ENCODE measurements around the gene KRTAP4-12. TPM values are rescaled to one million over a fixed set of nuclear protein-coding genes. Genes with fewer than 3 reads are reported as not detected.
"Not testable (repeated sequence)": the region's sequence is repeated elsewhere in the genome, so short reads cannot be mapped to it uniquely, and the experiment has no call there.

KRTAP4-12 gene
- total RNA-seq, 1 experiment from 2014 or later = not detected

DNA sequence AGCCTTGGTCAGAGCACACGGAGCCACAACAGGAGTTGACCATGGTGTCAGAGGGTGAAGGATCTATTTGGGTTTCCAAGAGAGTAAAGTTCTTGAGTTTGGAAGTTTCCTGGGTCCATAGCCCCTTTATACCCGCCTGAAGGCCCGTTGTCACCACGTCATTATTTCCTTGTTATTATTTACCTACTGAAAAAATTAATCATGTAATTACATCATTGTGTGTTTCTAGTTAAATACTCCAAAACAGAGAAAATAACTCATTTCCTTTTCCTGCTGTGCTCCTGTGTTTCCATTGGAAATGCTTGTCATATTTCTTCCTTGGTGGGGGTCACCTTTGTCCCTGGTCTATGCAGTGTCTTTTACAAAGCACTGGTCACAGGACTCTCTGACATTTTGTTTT, 25.9 kb downstream of the KRTAP4-12 start, which contains the start of gene KRTAP4-8:
Gene KRTAP4-8, minus strand, starts transcription at position 101 of the 400 bp plus-strand sequence. Its CDS starts 58 bp downstream, at position 43.
- POLR2A ChIA-PET (ENCODE audit: low non-redundant PET) = no interaction called here
- no peak within 1 kb of the TSS for H3K27ac ChIP-seq (ENCODE audit: low read depth, low read length, poor library complexity, severe bottlenecking)
- no TSS peak for BruUV-seq (replicated peaks)
- CTCF ChIA-PET = no interaction called here
- no peak within 1 kb of the TSS for H3K4me3 ChIP-seq (ENCODE audit: low read depth, low read length, poor library complexity, severe bottlenecking)
- no peaks in the 10 kb centered on the region for H3K36me3 ChIP-seq (ENCODE audit: insufficient read depth, low read length, poor library complexity, severe bottlenecking)
- no peaks in the 10 kb centered on the region for H3K9me3 ChIP-seq (ENCODE audit: low read depth, low read length, poor library complexity, severe bottlenecking)
- H3K27me3 ChIP-seq (replicated peaks; ENCODE audit: insufficient read depth, low read depth, low read length, poor library complexity) = no peaks in the 10 kb centered on the region
- H3K4me1 ChIP-seq (ENCODE audit: insufficient read depth, low read length, poor library complexity, severe bottlenecking) = no peaks in the 10 kb centered on the region
- intact Hi-C loops (cut with micrococcal nuclease; ENCODE audit: unreplicated experiment) = no loop called here
- no peak for DNase-seq (ENCODE audit: low spot score)
- TF ChIP-seq, protein P1, sequence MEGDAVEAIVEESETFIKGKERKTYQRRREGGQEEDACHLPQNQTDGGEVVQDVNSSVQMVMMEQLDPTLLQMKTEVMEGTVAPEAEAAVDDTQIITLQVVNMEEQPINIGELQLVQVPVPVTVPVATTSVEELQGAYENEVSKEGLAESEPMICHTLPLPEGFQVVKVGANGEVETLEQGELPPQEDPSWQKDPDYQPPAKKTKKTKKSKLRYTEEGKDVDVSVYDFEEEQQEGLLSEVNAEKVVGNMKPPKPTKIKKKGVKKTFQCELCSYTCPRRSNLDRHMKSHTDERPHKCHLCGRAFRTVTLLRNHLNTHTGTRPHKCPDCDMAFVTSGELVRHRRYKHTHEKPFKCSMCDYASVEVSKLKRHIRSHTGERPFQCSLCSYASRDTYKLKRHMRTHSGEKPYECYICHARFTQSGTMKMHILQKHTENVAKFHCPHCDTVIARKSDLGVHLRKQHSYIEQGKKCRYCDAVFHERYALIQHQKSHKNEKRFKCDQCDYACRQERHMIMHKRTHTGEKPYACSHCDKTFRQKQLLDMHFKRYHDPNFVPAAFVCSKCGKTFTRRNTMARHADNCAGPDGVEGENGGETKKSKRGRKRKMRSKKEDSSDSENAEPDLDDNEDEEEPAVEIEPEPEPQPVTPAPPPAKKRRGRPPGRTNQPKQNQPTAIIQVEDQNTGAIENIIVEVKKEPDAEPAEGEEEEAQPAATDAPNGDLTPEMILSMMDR (conservative IDR thresholded peaks at IDR 0.05; ENCODE audit: low read depth, low read length) = no peak
- TF ChIP-seq EZH2 (IDR thresholded peaks at IDR 0.05; ENCODE audit: borderline replicate concordance, low read depth, low read length, poor library complexity, severe bottlenecking) = no peak

DNA sequence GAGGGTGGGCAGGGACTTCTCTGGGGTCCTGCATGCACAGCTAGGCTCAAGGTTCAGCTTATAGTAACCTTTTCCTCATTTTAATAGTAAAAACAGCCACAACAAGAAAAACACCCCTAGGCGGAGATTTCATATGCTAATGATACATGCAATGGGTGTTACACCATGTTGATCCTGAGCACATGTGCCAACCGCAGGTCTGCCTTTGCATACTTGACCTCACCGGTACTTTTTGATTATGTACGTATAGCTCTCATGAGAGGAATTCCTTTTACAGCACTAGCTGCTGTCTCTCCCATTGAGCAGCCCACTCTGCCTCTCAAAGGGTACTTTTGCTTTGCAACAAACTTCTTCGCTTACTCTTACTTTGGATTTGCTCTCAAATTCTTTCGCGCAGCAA, 27.9 kb downstream of the KRTAP4-12 start:
- CTCF ChIA-PET = no interaction called here
- Histone ChIP-seq H3K27me3 (replicated peaks; ENCODE audit: insufficient read depth, low read depth, low read length, poor library complexity) (no peaks in the 10 kb centered on the region), H3K9me3 (ENCODE audit: low read depth, low read length, poor library complexity, severe bottlenecking) (no peaks in the 10 kb centered on the region), H3K27ac (ENCODE audit: low read depth, low read length, poor library complexity, severe bottlenecking) (no peak overlapping the region), H3K4me1 (ENCODE audit: insufficient read depth, low read length, poor library complexity, severe bottlenecking) (no peaks in the 10 kb centered on the region), H3K4me3 (ENCODE audit: low read depth, low read length, poor library complexity, severe bottlenecking) (no peak overlapping the region), H3K36me3 (ENCODE audit: insufficient read depth, low read length, poor library complexity, severe bottlenecking) (no peaks in the 10 kb centered on the region)
- intact Hi-C loops (cut with micrococcal nuclease; ENCODE audit: unreplicated experiment) = no loop called here
- BruUV-seq (replicated peaks) = no TSS peak
- POLR2A ChIA-PET (ENCODE audit: low non-redundant PET) = no interaction called here
- DNase-seq (ENCODE audit: low spot score) = no peak
- TF ChIP-seq, protein P1 (conservative IDR thresholded peaks at IDR 0.05; ENCODE audit: low read depth, low read length) = no peak
- TF ChIP-seq EZH2 (IDR thresholded peaks at IDR 0.05; ENCODE audit: borderline replicate concordance, low read depth, low read length, poor library complexity, severe bottlenecking) = no peak

DNA sequence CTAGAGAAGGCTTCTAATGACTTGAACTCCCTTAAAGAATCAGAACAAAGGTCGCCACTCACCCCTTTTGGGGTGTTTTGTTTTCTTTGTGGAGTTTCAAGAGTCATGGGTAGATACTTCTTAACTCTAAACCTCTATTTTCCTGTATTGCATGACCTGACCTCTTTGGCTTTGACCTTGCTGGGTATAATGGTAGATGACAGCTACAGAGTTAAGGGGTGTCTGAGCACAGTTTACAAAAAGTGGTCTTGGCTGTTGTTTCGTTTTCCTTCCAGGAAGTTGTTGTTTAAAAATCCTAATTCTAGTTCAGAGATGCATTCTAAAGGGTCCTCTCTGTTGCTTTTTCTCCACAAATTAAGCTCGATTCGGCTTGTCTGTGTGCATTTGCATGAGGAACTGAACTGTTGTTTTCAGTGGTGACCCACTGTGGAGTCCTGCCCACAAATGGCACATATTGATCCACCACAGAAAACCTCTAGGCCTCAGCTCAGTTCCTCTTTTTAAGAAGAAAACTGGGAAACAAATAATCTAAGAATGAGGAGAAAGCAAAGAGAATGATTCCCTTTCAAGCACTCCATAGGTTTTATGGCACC, 35.1 kb downstream of the KRTAP4-12 start:
- H3K36me3 ChIP-seq (ENCODE audit: insufficient read depth, low read length, poor library complexity, severe bottlenecking); BruUV-seq (replicated peaks); H3K4me1 ChIP-seq (ENCODE audit: insufficient read depth, low read length, poor library complexity, severe bottlenecking); H3K27ac ChIP-seq (ENCODE audit: low read depth, low read length, poor library complexity, severe bottlenecking); CTCF ChIA-PET; intact Hi-C loops (cut with micrococcal nuclease; ENCODE audit: unreplicated experiment); DNase-seq (ENCODE audit: low spot score); POLR2A ChIA-PET (ENCODE audit: low non-redundant PET); H3K9me3 ChIP-seq (ENCODE audit: low read depth, low read length, poor library complexity, severe bottlenecking); H3K4me3 ChIP-seq (ENCODE audit: low read depth, low read length, poor library complexity, severe bottlenecking); H3K27me3 ChIP-seq (replicated peaks; ENCODE audit: insufficient read depth, low read depth, low read length, poor library complexity): not testable (repeated sequence)

DNA sequence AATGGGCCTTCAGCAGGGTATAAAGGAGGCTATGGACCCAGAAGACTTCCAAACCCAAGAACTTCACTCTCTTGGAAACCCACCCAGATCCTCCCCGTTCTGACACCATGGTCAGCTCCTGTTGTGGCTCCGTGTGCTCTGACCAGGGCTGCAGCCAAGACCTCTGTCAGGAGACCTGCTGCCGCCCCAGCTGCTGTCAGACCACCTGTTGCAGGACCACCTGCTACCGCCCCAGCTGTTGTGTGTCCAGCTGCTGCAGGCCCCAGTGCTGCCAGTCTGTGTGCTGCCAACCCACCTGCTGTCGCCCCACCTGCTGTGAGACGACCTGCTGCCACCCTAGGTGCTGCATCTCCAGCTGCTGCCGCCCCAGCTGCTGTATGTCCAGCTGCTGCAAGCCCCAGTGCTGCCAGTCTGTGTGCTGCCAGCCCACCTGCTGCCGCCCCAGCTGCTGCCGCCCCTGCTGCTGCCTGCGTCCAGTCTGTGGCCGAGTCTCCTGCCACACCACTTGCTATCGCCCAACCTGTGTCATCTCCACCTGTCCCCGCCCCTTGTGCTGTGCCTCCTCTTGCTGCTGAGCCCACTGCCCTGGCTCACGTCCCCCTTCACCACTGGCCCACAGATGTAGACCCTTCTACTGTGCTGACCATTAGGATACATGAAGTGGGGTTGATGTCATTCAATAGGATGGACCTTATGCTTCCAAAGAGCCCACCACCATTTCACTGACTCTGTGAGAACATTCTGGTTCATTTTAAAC, 39.7 kb downstream of the KRTAP4-12 start, which contains the start of gene KRTAP4-7:
Gene KRTAP4-7, plus strand, starts transcription at position 51 of the 757 bp plus-strand sequence. Its CDS starts 57 bp downstream, at position 108.
- H3K4me3 ChIP-seq (ENCODE audit: low read depth, low read length, poor library complexity, severe bottlenecking); H3K36me3 ChIP-seq (ENCODE audit: insufficient read depth, low read length, poor library complexity, severe bottlenecking); H3K27me3 ChIP-seq (replicated peaks; ENCODE audit: insufficient read depth, low read depth, low read length, poor library complexity); H3K4me1 ChIP-seq (ENCODE audit: insufficient read depth, low read length, poor library complexity, severe bottlenecking); CTCF ChIA-PET; POLR2A ChIA-PET (ENCODE audit: low non-redundant PET); BruUV-seq (replicated peaks); DNase-seq (ENCODE audit: low spot score); intact Hi-C loops (cut with micrococcal nuclease; ENCODE audit: unreplicated experiment); H3K27ac ChIP-seq (ENCODE audit: low read depth, low read length, poor library complexity, severe bottlenecking); H3K9me3 ChIP-seq (ENCODE audit: low read depth, low read length, poor library complexity, severe bottlenecking): not testable (repeated sequence)

DNA sequence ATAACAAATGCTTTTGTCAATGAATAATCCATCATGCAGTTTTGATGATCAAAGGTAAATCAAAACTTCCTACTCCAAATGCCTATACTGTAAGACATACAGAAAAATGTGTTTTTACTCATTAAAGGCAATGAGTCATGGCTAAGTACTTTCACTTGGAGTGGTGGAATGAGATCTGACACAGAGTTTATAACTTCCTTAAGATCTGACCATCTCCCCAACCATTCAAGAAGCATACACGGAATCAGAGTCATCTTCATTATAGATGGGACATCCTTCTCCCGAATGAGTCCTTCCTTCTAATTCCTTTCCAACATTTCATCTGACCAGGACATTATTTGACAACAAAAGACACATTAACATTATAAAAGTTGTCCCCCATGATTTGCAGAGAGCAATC, 40.6 kb downstream of the KRTAP4-12 start:
- H3K27ac ChIP-seq (ENCODE audit: low read depth, low read length, poor library complexity, severe bottlenecking); intact Hi-C loops (cut with micrococcal nuclease; ENCODE audit: unreplicated experiment); BruUV-seq (replicated peaks); H3K4me1 ChIP-seq (ENCODE audit: insufficient read depth, low read length, poor library complexity, severe bottlenecking); POLR2A ChIA-PET (ENCODE audit: low non-redundant PET); CTCF ChIA-PET; H3K9me3 ChIP-seq (ENCODE audit: low read depth, low read length, poor library complexity, severe bottlenecking); H3K27me3 ChIP-seq (replicated peaks; ENCODE audit: insufficient read depth, low read depth, low read length, poor library complexity); H3K4me3 ChIP-seq (ENCODE audit: low read depth, low read length, poor library complexity, severe bottlenecking); H3K36me3 ChIP-seq (ENCODE audit: insufficient read depth, low read length, poor library complexity, severe bottlenecking): not testable (repeated sequence)
- peak; percentile 14 for DNase-seq (ENCODE audit: low spot score)
